Activated CD8-positive, alpha-beta memory T cell treated with anti-CD3 and anti-CD28 coated beads for 24 hours (primary cell): ENCODE measurements around the gene MED13L.
"Not testable (repeated sequence)": the region's sequence is repeated elsewhere in the genome, so short reads cannot be mapped to it uniquely, and the experiment has no call there.

Experiments used
- DNase-seq: peaks from one replicate; pipeline ENCODE4 v3.0.0-alpha.2; 2020

MED13L gene

DNA sequence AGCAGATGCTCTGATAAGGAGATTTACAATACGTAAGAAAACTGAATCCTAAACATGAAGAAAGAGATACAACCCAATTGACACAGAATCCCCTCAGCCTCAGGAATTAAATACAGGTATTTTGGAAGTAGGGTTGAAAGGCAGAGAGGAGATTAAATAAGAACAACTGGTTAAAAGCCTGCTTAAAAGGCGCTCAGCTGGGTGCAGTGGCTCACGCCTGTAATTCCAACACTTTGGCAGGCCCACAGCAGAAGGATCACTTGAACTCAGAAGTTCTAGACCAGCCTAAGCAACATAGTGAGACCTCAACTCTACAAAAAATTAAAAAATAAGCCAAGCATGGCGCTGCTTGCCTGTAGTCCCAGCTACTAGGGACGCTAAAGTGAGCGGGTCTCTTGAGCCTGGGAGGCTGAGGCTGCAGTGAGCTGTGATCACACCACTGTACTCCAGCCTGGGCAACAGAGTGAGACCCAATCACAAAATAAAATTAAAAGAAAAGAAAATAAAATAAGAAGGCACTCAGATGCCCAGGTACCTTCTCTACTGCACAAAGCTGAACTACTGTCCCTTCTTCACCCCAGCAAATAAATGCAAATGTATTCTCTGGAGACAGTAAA is 32.9 kb downstream of the MED13L start:
- DNase-seq, result no peak

DNA sequence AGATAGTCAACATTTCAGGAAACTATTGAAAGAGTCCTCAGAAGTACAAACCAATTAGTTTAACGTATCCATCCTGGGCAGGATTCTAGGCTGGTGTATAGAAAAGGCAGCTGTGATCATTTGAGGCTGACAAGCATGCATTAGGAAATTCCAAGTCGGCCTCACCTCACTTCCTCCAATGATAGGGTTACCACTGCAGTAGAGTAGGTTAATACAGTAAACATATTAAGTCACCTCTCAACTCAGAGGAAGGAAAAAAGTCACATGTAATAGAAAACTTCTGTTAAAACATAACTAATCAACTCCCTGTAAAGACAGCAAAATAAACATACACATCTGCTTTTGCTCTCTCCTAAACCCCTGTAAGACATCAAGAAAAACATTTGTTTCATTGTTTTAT is 33.5 kb downstream of the MED13L start:
- DNase-seq, result no peak

DNA sequence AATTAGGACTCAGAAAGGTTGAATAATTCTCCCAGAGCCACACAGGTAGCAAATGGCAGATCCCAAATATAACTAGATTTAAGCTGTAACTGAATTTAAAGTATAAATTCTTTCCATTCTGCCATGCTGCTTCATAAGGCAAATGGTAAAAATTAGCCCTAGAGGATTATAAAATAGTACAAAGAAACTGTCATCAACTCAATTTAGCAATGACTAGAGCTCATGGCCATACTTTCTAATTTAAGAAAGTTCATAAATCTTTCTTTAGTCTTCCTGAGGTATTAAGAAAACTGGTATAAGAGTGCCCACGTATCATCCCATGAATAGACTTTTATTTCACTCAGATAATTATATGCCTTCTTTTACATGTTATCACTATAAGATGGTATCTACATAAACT is 34.8 kb downstream of the MED13L start:
- no peak for DNase-seq

DNA sequence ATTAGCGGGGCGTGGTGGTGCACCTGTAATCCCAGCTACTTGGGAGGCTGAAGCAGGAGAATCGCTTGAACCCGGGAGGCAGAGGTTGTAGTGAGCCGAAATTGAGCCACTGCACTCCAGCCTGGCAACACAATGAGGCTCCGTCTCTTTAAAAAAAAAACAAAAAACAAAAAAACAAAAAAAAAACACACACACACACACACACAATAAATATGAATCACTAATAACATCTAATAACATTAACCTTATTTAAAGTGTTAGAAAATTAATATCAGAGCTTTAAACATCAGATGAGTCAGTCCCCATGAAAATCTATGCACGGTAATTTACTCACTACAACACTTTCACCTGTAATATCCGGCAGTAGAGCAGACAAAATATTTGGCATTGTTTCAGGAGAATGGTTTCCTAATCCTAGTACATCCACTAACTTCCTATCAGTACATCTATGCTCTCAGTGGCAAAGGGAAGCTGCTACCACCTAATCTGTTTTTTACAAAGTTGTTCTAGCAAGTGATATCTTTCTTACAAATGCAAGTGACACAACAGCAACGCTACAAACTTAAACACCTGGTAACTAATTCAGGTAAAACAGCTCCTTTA is 36.2 kb downstream of the MED13L start:
- DNase-seq, result no peak

DNA sequence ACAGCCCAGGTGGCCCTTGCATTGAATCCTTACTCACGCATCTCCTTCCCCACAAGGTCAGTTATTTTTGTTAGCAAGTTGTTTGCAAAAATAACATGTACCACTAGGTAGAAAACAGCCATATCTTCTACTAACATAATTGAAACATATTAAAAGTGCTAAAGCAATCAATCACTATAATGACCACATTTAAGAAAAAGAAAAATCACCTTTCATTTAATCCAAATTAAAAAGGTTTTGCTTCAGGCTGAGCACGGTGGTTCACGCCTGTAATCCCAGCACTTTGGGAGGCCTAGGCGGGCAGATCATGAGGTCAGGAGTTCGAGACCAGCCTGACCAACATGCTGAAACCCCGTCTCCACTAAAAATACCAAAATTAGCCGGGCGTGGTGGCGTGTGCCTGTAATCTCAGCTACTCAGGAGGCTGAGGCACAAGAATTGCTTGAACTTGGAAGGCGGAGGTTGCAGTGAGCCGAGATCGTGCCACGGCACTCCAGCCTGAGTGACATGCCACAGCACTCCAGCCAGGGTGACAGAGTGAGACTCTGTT is 38.8 kb downstream of the MED13L start:
- DNase-seq, result not testable (repeated sequence)

DNA sequence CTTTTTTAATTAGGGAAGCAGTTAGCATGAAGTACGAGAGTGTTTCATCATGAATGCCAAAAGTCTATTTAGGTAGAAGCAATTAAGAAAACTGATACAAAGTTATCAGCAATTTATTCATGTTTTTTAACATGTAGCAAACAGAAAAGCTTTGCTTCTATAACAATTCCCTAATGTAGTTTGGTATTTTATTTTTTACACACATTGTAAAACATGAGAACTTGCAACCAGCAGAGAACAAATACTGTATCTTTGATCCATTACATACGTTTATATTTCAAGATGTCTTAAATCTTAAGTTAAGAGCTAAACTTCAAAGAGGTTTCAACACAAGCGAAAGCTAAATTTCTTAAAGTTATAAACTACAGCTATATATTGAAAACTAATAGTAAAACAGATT is 39.3 kb downstream of the MED13L start:
- DNase-seq, result no peak

DNA sequence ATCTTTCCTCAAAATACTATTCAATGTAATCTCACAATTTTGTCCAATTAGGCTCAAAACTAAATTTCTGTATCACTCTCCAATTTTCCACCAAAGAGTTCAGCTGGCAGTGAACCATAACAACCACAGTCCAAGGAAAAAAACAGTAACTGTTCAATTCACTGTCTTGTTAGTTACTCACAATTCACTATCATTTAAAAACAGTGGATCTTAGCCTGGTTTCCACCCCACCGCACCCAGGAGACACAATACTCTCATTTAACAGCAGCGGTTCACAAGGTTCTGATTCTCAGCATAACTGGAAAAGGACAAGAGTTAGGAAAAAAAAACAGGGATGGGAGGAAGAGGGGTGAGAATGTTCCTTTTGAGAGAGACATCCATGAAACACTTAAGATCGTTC is 40.5 kb downstream of the MED13L start:
- no peak for DNase-seq

DNA sequence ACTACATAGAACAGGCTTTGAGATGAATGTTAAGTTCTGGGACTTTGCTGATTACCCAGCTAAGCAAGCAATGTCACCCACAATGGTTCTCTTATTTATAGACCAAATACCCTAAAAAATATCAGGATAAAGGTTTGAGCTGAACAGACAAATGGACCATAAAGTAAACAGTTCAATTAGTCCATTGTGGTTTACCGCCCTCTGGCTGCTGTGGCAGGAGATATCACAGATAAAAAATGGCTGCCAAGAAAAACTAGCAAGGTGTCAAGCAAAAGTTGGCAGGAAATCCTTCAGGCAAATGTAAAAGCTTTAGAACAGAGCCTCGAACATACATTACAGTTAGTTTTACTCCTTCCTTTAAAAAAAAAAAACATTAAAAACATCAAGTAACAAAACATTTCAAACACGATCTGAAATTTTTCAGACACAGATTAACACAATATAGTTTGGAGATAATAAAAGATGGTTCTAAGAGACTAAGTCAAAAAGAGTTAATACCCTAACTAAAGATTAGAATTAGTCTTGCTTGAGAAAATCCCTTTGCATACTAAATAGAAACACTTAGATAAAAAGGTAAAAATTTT is 41.3 kb downstream of the MED13L start:
- no peak for DNase-seq

DNA sequence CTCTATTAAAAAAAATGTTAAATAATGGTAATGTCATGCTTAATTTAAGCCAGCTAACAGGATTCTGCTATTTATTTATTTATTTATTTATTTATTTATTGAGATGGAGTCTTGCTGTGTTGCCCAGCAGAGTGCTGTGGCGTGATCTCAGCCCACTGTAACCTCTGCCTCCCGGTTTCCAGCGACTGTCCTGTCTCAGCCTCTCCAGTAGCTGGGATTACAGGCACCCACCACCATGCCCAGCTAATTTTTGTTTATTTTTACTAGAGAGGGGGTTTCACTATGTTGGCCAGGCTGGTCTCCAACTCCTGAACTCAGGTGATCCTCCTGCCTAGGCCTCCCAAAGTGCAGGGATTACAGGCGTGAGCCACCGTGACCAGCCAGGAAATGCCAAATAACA is 43.3 kb downstream of the MED13L start:
- not testable (repeated sequence) for DNase-seq

DNA sequence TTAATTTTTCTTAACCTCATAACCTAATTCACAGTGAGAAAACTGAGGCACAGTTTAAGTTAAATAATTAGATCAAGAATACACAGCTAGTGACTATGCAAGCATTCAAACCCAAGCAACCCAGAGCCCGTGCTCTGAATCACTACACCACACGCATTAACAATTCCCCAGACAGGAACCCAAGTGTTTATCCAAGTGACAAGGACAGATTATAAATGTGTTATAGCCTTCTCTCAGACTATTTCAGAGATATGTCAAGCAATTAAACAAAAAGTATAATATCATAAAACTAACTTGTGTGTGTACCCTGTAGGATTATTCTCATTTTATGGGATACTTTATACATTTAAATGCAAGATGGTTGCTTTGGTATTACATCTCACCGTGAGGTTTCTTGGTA is 43.8 kb downstream of the MED13L start:
- DNase-seq, result no peak

DNA sequence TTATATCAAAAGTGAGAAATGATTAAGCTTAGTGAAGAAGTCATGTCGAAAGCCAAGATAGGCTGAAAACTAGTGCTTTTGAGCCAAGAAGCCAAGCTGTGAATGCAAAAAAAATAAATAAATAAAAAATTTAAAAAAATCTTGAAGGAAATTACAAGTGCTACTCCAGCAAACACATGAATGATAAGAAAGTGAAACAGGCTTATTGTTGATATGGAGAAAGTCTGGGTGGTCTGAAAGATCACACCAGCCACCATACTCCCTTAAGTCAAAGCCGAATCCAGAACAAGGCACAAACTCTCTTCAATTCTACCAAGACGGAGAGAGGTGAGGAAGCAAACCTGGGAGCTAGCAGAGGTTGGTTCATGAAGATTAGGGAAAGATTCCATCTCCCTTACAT is 49.7 kb downstream of the MED13L start:
- DNase-seq, result no peak

DNA sequence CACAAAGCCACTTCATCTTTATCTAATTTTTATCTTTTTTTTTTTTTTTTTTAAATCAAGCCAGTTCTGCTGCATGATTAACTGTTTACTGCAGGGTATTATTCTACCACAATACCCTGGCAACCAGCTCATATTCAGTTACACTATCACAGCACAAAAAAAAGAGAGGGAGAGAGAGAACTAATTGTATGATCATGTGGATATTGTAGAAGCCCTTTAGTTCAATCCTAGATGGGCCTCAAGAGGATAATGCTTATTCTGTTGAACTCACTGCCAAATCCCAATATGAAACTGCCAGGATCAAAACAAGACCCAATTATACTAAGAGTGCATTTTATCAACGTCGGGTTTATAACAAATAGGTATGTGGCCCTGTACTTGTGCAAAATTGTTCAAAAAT is 51.5 kb downstream of the MED13L start:
- no peak for DNase-seq

DNA sequence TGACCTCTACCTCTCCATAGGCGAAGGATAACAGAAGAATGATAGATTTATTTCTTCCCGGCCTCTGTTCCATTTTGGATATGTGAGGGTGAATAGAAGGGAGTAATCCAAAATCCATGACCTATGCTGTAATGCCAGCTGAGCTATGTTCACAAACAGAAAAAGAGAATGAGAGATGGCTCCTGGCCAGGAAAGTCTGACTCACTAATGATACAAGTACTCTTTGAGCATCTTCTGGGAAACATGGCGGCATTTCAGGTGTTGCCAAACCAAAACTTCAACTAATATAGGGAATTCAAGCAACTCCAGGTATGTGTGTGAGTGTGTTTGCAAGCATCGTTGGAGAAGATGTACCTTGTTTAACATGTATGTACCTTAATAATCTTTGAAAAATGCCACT is 55.1 kb downstream of the MED13L start:
- no peak for DNase-seq

DNA sequence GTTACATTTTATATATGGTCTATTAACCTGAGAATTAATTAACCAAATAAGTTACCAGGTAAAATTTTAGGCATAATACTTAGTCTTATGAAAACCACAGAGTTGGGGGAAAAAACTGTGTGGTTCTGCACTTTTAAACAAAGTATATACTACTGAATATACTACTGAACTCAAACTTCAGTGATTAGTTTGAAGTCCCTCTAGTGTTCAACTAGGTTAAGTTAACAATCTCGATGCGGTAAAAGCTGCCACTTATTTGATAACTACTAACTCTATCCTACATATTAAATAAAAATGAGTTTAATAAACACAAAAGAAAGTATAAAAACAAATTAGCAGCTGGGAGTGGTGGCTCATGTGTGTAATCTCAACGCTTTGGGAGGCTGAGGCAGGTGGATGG is 56.7 kb downstream of the MED13L start:
- DNase-seq, result no peak

DNA sequence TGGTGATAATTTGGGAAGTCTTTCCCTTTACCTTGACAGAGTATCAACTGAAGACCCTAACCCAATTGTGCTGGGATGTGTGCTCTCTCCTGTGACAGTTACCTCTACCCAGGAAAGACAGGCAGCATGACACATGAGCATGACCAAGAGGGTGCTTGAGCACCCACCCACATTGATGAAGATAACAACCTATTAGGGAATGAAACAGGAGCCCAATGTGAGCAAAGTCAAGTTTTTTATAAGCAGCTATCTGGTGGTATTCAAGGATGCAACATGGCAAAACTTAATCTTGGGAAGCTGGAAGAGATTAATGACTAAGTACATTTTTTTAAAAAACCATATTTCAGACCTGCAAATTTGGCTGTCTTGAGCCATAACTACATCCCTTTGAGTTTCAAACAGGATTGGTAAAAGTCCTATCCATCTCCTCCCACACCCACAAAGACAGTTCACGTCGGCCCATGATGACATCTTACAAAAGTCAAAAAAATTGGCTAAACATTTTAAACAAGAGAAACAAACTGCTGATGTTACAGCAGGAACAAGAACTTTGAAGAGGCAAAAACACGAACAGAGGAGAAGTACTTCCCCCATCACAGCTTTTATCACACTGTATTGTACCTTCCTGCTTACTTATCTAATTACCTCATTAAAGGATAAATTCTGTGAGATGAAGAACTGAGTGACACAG is 60.3 kb downstream of the MED13L start:
- no peak for DNase-seq

DNA sequence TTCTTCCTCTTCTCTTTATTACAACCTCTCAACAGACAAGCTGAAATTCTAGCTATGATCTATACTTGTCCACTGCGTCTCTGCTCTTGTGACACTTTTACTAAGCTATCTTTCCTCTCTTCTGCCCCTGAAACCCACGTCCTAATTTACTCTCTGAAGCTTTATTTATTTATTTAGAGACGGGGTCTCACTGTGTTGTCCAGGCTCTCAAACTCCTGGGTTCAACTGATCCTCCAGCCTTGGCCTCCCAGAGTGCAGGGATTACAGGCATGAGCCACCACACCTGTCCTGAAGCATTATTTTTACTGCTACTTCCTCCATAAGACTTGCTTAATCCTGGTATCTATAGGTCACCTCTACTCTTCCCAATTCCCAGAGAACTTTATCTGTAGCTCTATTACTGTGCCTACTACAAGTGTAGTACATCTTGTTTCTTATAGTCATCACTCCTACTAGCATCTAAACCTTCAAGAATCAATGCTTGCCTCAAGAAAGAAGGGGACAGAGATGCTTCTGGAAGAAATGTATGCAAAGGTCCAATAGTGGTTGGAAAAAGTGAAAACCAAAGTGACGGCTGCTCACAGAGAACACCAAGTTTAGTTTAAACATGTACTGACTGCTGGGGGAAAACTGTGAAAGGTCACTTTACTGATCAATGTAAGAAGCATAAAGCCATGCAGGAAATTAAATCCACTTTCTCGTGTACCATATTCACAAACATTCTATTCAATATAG is 61.3 kb downstream of the MED13L start:
- no peak for DNase-seq

DNA sequence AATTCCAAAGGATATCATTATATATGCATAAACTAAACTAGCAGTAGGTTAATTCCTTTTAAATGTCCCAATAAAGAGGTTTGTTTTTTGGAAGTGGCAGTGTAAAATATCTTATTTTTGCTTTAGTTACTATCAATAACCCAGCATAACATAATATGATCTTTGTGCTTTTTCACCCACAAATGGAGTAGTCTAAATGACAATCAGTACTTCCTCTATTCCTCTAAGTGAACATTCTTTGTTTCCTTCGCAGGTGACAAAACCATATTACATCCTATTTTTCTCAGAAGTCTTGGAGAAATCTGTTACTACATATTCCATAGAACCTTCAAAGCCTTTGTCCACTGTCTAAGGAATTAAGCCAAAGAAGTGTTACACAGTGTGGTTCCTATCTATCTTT is 62.5 kb downstream of the MED13L start:
- no peak for DNase-seq

DNA sequence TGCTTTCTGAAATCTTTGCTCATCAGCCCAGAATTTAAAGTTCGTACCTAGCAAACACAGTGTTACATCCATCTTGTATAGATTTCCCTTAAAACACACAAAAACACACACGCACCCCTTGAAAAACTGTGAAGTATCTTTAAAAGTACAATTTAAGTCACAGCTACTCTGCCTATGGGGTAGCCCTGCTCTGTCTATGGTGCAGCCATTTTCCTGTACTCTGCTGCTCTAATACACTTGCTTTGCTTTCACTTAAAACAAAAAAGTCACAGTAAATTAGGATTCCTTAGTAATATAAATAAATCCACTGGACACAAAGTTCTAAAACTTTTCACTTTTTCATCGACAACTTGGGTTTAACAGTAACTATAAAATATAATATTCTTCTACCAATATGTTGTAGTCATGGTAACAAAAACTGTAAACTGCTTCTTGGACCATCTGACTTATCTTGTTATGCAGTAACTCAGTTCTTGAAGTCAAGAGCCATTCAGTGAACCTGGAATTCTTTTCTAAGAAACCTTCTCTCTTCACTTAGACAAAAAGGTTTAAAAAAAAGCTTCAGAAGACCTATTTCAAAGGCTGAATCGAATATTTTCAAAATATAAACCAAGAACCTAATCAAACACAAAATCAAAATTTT is 63.5 kb downstream of the MED13L start:
- DNase-seq, result no peak

DNA sequence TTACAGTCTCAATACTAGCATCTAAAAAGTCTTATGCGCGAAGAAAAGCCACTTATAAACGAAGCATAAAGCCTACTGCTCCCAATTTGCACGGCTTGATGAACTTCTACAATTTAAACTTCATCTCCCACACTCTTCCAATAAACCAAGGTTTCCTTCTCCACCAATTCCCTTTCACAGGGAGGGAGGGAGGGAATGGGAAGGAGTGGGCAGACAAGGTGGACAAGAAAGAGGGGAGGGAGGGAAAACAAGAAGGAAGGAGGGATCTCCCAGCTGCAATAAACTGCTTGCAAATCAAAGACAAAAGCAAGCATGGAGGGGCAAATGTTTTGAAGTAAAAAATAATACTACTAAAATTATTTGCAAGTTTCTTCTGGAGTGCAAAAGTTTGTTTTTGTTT is 64.5 kb downstream of the MED13L start:
- no peak for DNase-seq

DNA sequence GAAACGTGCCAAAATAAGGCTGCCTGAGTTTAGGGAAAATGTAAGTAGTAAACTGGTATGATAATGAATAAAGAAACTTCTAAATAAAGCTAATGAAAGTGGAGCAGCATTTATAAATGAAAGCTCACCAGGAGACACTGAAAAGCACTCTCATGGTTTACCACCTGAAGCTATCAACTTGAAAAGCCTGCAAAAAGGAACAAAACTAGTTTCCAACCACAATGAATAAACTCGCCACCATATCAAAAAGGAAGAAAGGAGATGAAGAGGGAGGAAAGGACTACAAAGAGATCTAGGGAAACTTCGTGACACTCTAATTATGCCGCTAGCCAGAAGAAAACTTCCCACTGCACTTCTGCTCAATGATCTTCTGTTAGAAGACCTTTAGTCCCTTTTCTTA is 66.7 kb downstream of the MED13L start:
- DNase-seq, result no peak

DNA sequence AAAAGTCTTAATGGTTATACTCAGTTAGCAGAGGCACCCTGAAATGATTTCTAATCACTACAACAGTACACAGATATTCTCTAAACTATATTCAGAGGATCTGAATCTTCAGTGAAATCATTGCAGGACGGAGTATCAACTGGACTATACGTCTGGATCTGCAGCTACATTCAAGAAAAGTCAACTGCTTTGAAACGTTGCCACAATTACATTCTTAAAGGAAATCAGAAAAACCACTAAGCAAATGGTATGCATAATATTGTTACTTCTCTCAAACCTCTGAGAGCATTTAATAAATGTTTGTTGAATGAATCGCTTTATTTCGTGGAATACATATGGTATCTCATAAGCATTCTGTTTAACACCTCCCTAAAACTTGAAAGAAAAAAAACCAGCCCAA is 67.4 kb downstream of the MED13L start:
- DNase-seq, result no peak

DNA sequence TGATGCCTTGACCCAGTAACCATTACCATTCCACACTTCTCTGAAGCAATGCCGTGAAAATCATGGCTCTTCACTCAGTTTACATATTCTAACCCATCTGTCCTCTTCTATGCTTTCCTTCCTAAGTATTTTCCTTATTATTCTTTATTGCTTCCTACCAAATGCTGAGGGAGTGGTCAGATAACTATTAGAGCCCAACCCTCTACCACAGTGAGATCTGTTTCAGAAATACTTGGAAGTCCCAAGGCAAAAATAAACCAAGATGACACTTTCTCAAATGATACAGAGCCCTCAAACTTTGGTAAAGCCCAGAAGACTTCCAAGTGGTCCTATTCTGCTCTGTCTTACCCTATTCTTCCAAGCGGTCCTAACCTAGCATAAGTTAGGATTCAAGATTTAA is 68.0 kb downstream of the MED13L start:
- DNase-seq, result no peak

DNA sequence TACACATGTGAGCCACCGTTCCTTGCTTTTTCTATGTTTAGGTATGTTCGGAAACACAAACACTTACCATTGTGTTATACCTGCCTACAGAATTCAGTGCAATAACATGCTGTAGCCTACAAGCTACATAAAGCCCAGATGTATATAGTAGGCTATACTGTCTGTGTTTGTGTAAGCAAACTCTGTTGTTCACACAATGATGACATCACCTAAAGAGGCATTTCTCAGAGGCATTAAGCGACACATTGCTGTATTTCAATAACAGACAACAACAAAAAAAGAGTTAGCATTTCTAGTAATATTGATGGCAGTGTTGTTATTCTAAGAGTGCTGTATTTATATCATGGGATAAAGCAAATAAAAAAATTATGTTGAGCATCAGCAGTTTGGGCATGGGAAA is 70.2 kb downstream of the MED13L start:
- no peak for DNase-seq
